Ramos (cell line): ENCODE results near the gene DAAM1.

Source experiments
- in situ Hi-C: fragments of 300-500 bp; cut with MboI; formaldehyde crosslinking; loops from one replicate; pipeline ENCODE4 v1.14.3; 2022; ENCODE audit warnings: low sequenced_read_pairs; ENCODE audit not compliant: unreplicated experiment

The DAAM1 gene

DNA sequence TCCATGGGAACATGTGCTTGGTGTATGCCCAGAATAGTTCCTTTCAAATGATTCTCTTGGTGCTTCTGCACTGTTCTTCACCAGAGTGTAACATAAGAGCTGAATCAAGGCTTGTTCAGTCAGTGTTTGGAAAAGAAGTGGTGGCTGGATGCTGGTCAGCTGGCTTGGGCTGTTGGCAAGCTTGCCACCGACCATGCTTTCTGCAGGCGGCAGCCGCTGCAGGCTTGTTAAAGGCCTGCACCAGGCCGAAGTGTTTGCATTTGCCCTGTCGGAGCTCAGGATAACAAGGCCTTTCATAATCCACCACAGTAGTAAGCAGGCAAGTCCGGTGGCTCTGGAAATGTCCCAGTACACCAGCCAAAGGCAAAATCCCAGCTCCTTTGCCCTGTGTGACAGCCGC, 26.9 kb downstream of the DAAM1 start:
- in situ Hi-C loops = no loop called here

GRCh38 chr14:59215757-59216156, 27.3 kb downstream of the DAAM1 start:
- in situ Hi-C loops = no loop called here

DNA sequence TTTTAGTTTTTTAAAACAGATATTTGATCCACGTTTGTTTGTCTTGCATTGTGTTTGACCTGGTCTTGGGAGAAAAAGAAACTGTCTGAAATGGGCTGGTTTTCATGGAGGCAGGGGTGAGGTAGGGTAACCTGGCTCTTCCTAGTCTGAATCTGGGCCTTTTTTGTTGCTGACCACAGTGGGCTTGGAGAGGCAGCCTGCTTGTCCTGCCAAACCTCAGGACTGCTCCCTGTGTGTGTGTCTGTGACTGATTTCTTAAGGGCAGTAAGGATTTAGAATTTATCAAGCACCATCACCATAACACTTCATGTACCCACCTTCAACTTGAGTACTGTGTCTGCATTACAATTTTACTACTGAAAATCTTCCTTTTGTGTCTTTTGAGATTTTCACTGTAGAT, 28.5 kb downstream of the DAAM1 start:
- in situ Hi-C loops = no loop called here

GRCh38 chr14:59221568-59221967, 33.1 kb downstream of the DAAM1 start:
- in situ Hi-C loops = no loop called here

DNA sequence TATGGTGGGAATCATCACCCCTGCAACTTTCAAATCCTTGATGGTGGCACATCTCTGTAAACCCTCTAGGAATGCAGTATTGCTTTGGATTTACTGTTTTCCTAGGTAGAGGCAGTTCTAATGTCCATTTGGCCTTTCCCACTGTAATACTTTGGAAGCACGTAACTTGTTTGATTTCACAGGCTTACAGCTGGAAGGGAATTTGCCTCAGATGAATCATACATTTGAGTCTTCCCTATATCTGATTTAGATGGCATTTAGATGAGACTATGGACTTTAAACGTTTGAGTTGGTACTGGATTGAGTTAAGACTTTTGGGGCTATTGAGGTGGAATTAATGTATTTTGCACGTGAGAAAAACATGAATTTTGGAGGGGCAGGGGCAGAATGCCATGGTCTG, 35.9 kb downstream of the DAAM1 start:
- in situ Hi-C loops = no loop called here

GRCh38 chr14:59225281-59225680, 36.8 kb downstream of the DAAM1 start:
- in situ Hi-C loops = no loop called here

- in situ Hi-C loops = no loop called here
Measured at GRCh38 chr14:59228421-59228820, 40.0 kb downstream of the DAAM1 start.

- in situ Hi-C loops = no loop called here
Measured at GRCh38 chr14:59229653-59230406, 41.4 kb downstream of the DAAM1 start.

- in situ Hi-C loops = no loop called here
Measured at GRCh38 chr14:59236195-59236594, 47.7 kb downstream of the DAAM1 start.

DNA sequence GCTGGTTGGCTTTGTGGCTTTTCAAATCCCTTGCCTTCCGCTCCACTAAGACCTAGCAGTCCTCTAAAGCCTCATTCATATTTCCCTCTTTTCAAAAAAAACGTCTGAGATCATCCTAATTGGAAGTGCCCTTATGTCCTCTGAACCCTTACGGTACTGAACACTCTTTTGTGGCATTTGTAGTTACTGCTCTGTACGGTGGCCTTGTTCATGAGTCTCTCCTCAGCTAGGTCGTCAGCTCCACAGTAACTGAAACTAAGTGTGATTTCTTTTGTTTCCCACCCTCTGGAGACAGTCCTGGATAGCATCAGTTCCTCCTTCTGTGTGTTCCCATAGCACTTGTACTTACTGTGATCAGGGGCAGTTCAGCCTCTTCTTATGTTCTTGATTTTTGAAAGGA, 49.7 kb downstream of the DAAM1 start:
- in situ Hi-C loops = no loop called here

GRCh38 chr14:59239022-59239421, 50.6 kb downstream of the DAAM1 start:
- in situ Hi-C loops = no loop called here

GRCh38 chr14:59240356-59240755, 51.9 kb downstream of the DAAM1 start:
- in situ Hi-C loops = no loop called here

GRCh38 chr14:59241121-59241520, 52.7 kb downstream of the DAAM1 start:
- in situ Hi-C loops = no loop called here

DNA sequence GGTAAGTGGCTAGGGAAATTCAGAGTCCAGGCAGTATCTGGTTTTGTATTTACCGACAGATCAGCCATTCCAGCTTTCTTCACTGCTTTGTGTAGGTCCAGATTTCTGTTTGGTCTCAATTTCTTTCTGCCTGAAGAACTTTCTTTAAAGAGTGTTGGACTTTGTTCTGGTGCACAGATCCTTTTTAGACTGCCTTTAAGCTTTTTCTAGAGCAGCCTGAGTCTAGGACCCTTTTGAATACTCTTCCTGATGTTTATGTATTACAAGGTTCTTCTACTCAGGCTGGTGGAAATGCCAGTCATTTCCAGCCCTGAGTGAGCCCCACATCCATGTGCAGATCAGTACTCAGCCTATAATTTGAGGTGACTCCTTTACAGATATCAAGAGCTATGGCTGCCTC, 54.7 kb downstream of the DAAM1 start:
- in situ Hi-C loops = no loop called here

- in situ Hi-C loops = no loop called here
Measured at GRCh38 chr14:59244581-59244980, 56.1 kb downstream of the DAAM1 start.

GRCh38 chr14:59245809-59246295, 57.4 kb downstream of the DAAM1 start:
- in situ Hi-C loops = no loop called here

DNA sequence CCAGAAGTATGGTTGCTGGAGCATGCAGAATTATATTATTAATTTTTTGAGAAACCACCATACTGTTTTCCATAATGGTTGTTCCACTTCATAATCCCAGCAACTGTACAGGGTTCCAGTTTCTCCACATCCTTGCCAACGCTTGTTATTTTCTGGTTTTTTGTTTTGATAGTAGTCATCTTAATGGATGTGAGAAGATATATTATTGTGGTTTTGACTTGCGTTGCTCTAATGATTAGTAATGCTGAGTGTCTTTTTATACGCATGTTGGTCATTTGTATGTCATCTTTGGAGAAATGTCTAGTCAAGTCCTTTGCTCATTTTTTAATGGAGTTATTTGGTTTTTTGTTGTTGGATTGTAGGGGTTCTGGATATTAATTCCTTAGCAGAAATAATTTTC, 58.1 kb downstream of the DAAM1 start:
- in situ Hi-C loops = no loop called here

- in situ Hi-C loops = no loop called here
Measured at GRCh38 chr14:59247801-59248584, 59.5 kb downstream of the DAAM1 start.

GRCh38 chr14:59249029-59249428, 60.6 kb downstream of the DAAM1 start:
- in situ Hi-C loops = no loop called here

- in situ Hi-C loops = no loop called here
Measured at GRCh38 chr14:59251811-59252771, 63.6 kb downstream of the DAAM1 start.
